H9 (cell line): ENCODE measurements around the gene IFRD2. TPM values are rescaled to one million over a fixed set of nuclear protein-coding genes. Genes with fewer than 3 reads are reported as not detected.

Experiments used
- DNase-seq: peaks from one replicate; pipeline ENCODE4 v3.0.0-alpha.2; 2017
- H2AFZ ChIP-seq: one replicate; pipeline ENCODE4 v1.6.1; 2013; ENCODE audit warnings: mild to moderate bottlenecking, low read length, control low read depth, moderate library complexity
- H2AK5ac ChIP-seq: 2 replicates; pipeline ENCODE4 v1.6.1; 2013; ENCODE audit warnings: low read length, control low read depth, mixed read lengths; ENCODE audit not compliant: insufficient read length
- H2BK120ac ChIP-seq: one replicate; pipeline ENCODE4 v1.6.1; 2013; ENCODE audit warnings: low read depth, mild to moderate bottlenecking, low read length, control low read depth, inconsistent platforms; ENCODE audit not compliant: poor library complexity, severe bottlenecking
- H2BK12ac ChIP-seq: 2 replicates; pipeline ENCODE4 v1.6.1; 2013; ENCODE audit warnings: low read length, control low read depth, mixed read lengths, low read depth; ENCODE audit not compliant: insufficient read length
- H2BK15ac ChIP-seq: 2 replicates; pipeline ENCODE4 v1.6.1; 2013; ENCODE audit warnings: low read depth, low read length, control low read depth
- H2BK20ac ChIP-seq: one replicate; pipeline ENCODE4 v1.6.1; 2013; ENCODE audit warnings: low read depth, mild to moderate bottlenecking, low read length, control low read depth, inconsistent platforms; ENCODE audit not compliant: poor library complexity, severe bottlenecking
- H2BK5ac ChIP-seq: 2 replicates; pipeline ENCODE4 v1.6.1; 2013; ENCODE audit warnings: low read length, control low read depth, mixed read lengths; ENCODE audit not compliant: insufficient read length
- H3K14ac ChIP-seq: 2 replicates; pipeline ENCODE4 v1.6.1; 2013; ENCODE audit warnings: low read length, control low read depth; ENCODE audit not compliant: insufficient read depth
- H3K18ac ChIP-seq: 2 replicates; pipeline ENCODE4 v1.6.1; 2013; ENCODE audit warnings: low read depth, mild to moderate bottlenecking, mixed read lengths, low read length, control low read depth; ENCODE audit not compliant: insufficient read length
- H3K23ac ChIP-seq: 2 replicates; pipeline ENCODE4 v1.6.1; 2013; ENCODE audit warnings: low read length, control low read depth, mixed read lengths, low read depth; ENCODE audit not compliant: insufficient read length
- H3K23me2 ChIP-seq: 2 replicates; pipeline ENCODE4 v1.6.1; 2013; ENCODE audit warnings: low read depth, mild to moderate bottlenecking, mixed read lengths, low read length, control low read depth; ENCODE audit not compliant: insufficient read length, poor library complexity, severe bottlenecking
- H3K27ac ChIP-seq: 2 replicates; pipeline ENCODE4 v1.5.1; 2013; ENCODE audit warnings: low read length, control low read depth, mixed read lengths, low read depth; ENCODE audit not compliant: insufficient read length
- H3K27me3 ChIP-seq: 2 replicates; pipeline ENCODE4 v1.6.1; 2013; ENCODE audit warnings: low read length, control low read depth, inconsistent platforms; ENCODE audit not compliant: insufficient read depth
- H3K4ac ChIP-seq: 2 replicates; pipeline ENCODE4 v1.6.1; 2013; ENCODE audit warnings: low read depth, mild to moderate bottlenecking, control low read depth, inconsistent platforms, low read length, moderate library complexity
- H3K4me1 ChIP-seq: 2 replicates; pipeline ENCODE4 v1.6.1; 2013; ENCODE audit warnings: low read length, control low read depth, inconsistent platforms; ENCODE audit not compliant: insufficient read depth
- H3K4me2 ChIP-seq: 2 replicates; pipeline ENCODE4 v1.6.1; 2013; ENCODE audit warnings: low read length, control low read depth, mixed read lengths; ENCODE audit not compliant: insufficient read length, insufficient read depth
- H3K56ac ChIP-seq: 2 replicates; pipeline ENCODE4 v1.6.1; 2013; ENCODE audit warnings: low read depth, mild to moderate bottlenecking, mixed read lengths, low read length, control low read depth; ENCODE audit not compliant: insufficient read length
- H3K79me1 ChIP-seq: 2 replicates; pipeline ENCODE4 v1.6.1; 2013; ENCODE audit warnings: low read depth, mild to moderate bottlenecking, moderate library complexity, low read length, control low read depth, inconsistent platforms; ENCODE audit not compliant: insufficient read depth, poor library complexity, severe bottlenecking
- H3K79me2 ChIP-seq: 2 replicates; pipeline ENCODE4 v1.6.1; 2013; ENCODE audit warnings: low read length, control low read depth, inconsistent platforms; ENCODE audit not compliant: insufficient read depth
- H3K9ac ChIP-seq: 2 replicates; pipeline ENCODE4 v1.6.1; 2013; ENCODE audit warnings: low read length, control low read depth, mixed read lengths; ENCODE audit not compliant: insufficient read length; ENCODE audit errors: extremely low read depth
- H3K9me3 ChIP-seq: one replicate; pipeline ENCODE4 v1.6.1; 2013; ENCODE audit warnings: low read depth, low read length, inconsistent platforms; ENCODE audit not compliant: control insufficient read depth
- H3T11ph ChIP-seq: one replicate; pipeline ENCODE4 v1.6.1; 2013; ENCODE audit warnings: mild to moderate bottlenecking, low read length, control low read depth, inconsistent platforms
- H4K20me1 ChIP-seq: one replicate; pipeline ENCODE4 v1.6.1; 2013; ENCODE audit not compliant: control insufficient read depth, insufficient read length, insufficient read depth
- H4K5ac ChIP-seq: 2 replicates; pipeline ENCODE4 v1.6.1; 2013; ENCODE audit warnings: low read depth, mild to moderate bottlenecking, mixed read lengths, low read length, control low read depth; ENCODE audit not compliant: insufficient read length
- H4K8ac ChIP-seq: replicated peaks from 2 replicates; pipeline ENCODE4 v1.6.1; 2013; ENCODE audit warnings: low read length, control low read depth, mixed read lengths, low read depth; ENCODE audit not compliant: insufficient read length
- H4K91ac ChIP-seq: 2 replicates; pipeline ENCODE4 v1.6.1; 2013; ENCODE audit warnings: low read depth, mild to moderate bottlenecking, moderate library complexity, mixed read lengths, low read length, control low read depth; ENCODE audit not compliant: insufficient read length
- H3K27ac Mint-ChIP-seq, 3 experiments: 2 replicates in 2 of 3; 3 replicates in 1 of 3; pipeline ENCODE4 v1.8.0; 2020 to 2021; ENCODE audit warnings: mixed read lengths in 3 of 3, mild to moderate bottlenecking in 1 of 3, moderate library complexity in 1 of 3
- H3K27me3 Mint-ChIP-seq: 2 replicates; pipeline ENCODE4 v1.8.0; 2021; ENCODE audit warnings: low read depth, mild to moderate bottlenecking, moderate library complexity, mixed read lengths
- H3K36me3 Mint-ChIP-seq, 3 experiments: 2 replicates in 2 of 3; 3 replicates in 1 of 3; pipeline ENCODE4 v1.8.0; 2020 to 2021; ENCODE audit warnings: low read depth in 3 of 3, mixed read lengths in 3 of 3; ENCODE audit not compliant: insufficient read depth in 1 of 3
- H3K4me1 Mint-ChIP-seq, 2 experiments: 2 replicates each; pipeline ENCODE4 v1.8.0; 2020; ENCODE audit warnings: mixed read lengths in 2 of 2
- H3K4me3 Mint-ChIP-seq, 2 experiments: 2 replicates in 1 of 2; 3 replicates in 1 of 2; pipeline ENCODE4 v1.8.0; 2020 to 2021; ENCODE audit warnings: mild to moderate bottlenecking in 2 of 2, mixed read lengths in 2 of 2, moderate library complexity in 1 of 2
- H3K9me3 Mint-ChIP-seq, 2 experiments: 2 replicates in 1 of 2; 3 replicates in 1 of 2; pipeline ENCODE4 v1.8.0; 2020; ENCODE audit warnings: mild to moderate bottlenecking in 2 of 2, mixed read lengths in 2 of 2, moderate library complexity in 1 of 2
- CTCF ChIP-seq: fragments of 200-600 bp; sonication (generic); conservative IDR thresholded peaks from 3 replicates; pipeline ENCODE4 v1.8.0; 2021; ENCODE audit warnings: antibody characterized with exemption, mild to moderate bottlenecking
- WGBS: extraction: QIAGEN DNeasy Blood & Tissue Kit; methylation state at CpG from one replicate; pipeline ENCODE4 v1.1.7; 2013; ENCODE audit warnings: missing lambda C conversion rate, low lambda C conversion rate, mixed read lengths; ENCODE audit not compliant: insufficient read length; ENCODE audit errors: extremely low coverage; 5-methylcytosine and 5-hydroxymethylcytosine counted together
- total RNA-seq: library from RNA; stranded (reverse); gene quantifications from 2 replicates; pipeline ENCODE4 v1.2.1, GENCODE V29; 2021

IFRD2 gene
- total RNA-seq, 1 experiment from 2014 or later: 109 TPM

GRCh38 chr3:50261505-50261904 is 30.7 kb downstream of the IFRD2 start:
- H3K36me3 Mint-ChIP-seq: peaks cover 12 to 24% (median 24%) of the 10 kb centered on the region in 3 experiments; a peak in 6 of 7 replicates
- H3K4me1 ChIP-seq: peaks cover 3% of the 10 kb centered on the region; the same call in 1 of the 2 replicates
- peaks cover 33 to 62% of the 10 kb centered on the region in 2 experiments for H3K4me1 Mint-ChIP-seq
- H3K79me1 ChIP-seq: no peaks in the 10 kb centered on the region
- H3K27ac Mint-ChIP-seq: peak overlapping the region in 2 of 3 experiments; percentile 73 to 93; a peak in 5 of 7 replicates
- DNase-seq: no peak
- no peak overlapping the region; a peak in 1 of 5 replicates for H3K4me3 Mint-ChIP-seq
- H3T11ph ChIP-seq: no peak overlapping the region
- no peaks in the 10 kb centered on the region for H4K20me1 ChIP-seq
- no peak overlapping the region for H4K91ac ChIP-seq
- H2BK20ac ChIP-seq: no peak overlapping the region
- H2AK5ac ChIP-seq: no peak overlapping the region
- no peak overlapping the region for H3K4me2 ChIP-seq
- TF ChIP-seq CTCF: no peak
- peaks cover 1% of the 10 kb centered on the region; the same call in 1 of the 2 replicates for H3K27me3 Mint-ChIP-seq
- no peak overlapping the region for H3K9ac ChIP-seq
- no peak overlapping the region for H2AFZ ChIP-seq
- no peaks in the 10 kb centered on the region for H3K9me3 Mint-ChIP-seq
- H3K23me2 ChIP-seq: no peaks in the 10 kb centered on the region
- H3K27me3 ChIP-seq: no peaks in the 10 kb centered on the region
- H3K27ac ChIP-seq: no peak overlapping the region
- no peak overlapping the region for H3K23ac ChIP-seq
- H2BK5ac ChIP-seq: no peak overlapping the region
- no peaks in the 10 kb centered on the region for H3K9me3 ChIP-seq
- WGBS: no CpG with 5 or more reads among the region's 2 CpGs
- no peak overlapping the region for H3K14ac ChIP-seq
- H3K4ac ChIP-seq: no peak overlapping the region
- H2BK12ac ChIP-seq: no peak overlapping the region
- no peak overlapping the region for H2BK120ac ChIP-seq
- H4K8ac ChIP-seq: no peak overlapping the region
- H3K56ac ChIP-seq: no peak overlapping the region
- H3K18ac ChIP-seq: no peak overlapping the region
- no peak overlapping the region for H4K5ac ChIP-seq
- no peaks in the 10 kb centered on the region for H3K79me2 ChIP-seq
- H2BK15ac ChIP-seq: no peak overlapping the region
